IMR-90 (cell line): ENCODE results near the gene TIGAR.

Experiments used
- CEBPB ChIP-seq: IDR thresholded peaks from 2 replicates; pipeline ENCODE4 v1.6.1; 2012; ENCODE audit warnings: low read depth, low read length, improper control_type of control experiment
- CTCF ChIP-seq: conservative IDR thresholded peaks from 2 replicates; pipeline ENCODE4 v1.5.1; 2012; ENCODE audit warnings: mild to moderate bottlenecking, low read depth, low read length, improper control_type of control experiment
- MXI1 ChIP-seq: IDR thresholded peaks from 2 replicates; pipeline ENCODE4 v1.6.1; 2012; ENCODE audit warnings: low read depth, mild to moderate bottlenecking, low read length, moderate library complexity, borderline replicate concordance
- POLR2A ChIP-seq: IDR thresholded peaks from 2 replicates; pipeline ENCODE4 v1.6.1; 2012; ENCODE audit warnings: mild to moderate bottlenecking, low read depth, low read length
- RAD21 ChIP-seq: IDR thresholded peaks from 2 replicates; pipeline ENCODE4 v1.6.1; 2012; ENCODE audit warnings: low read length, improper control_type of control experiment
- RFX5 ChIP-seq: IDR thresholded peaks from 2 replicates; pipeline ENCODE4 v1.8.0; 2012; ENCODE audit warnings: low read depth, mild to moderate bottlenecking, low read length, moderate library complexity
- TF ChIP-seq, protein P1 (sequence below): fragments of 150-350 bp; IDR thresholded peaks from 2 replicates; pipeline ENCODE4 v1.6.1; 2017; ENCODE audit warnings: mild to moderate bottlenecking, antibody characterized with exemption, low read length, low read depth

- TF ChIP-seq CEBPB (no peak), CTCF (no peak), POLR2A (no peak), MXI1 (no peak), RAD21 (no peak), RFX5 (no peak)
- TF ChIP-seq, protein P1, sequence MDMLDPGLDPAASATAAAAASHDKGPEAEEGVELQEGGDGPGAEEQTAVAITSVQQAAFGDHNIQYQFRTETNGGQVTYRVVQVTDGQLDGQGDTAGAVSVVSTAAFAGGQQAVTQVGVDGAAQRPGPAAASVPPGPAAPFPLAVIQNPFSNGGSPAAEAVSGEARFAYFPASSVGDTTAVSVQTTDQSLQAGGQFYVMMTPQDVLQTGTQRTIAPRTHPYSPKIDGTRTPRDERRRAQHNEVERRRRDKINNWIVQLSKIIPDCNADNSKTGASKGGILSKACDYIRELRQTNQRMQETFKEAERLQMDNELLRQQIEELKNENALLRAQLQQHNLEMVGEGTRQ, result no peak
These were observed 17.3 kb upstream of the TIGAR start for GRCh38 chr12:4303750-4304149.
